ENCODE measurements around the gene VOPP1.
"Not testable (repeated sequence)": the region's sequence is repeated elsewhere in the genome, so short reads cannot be mapped to it uniquely, and the experiment has no call there.

DNA sequence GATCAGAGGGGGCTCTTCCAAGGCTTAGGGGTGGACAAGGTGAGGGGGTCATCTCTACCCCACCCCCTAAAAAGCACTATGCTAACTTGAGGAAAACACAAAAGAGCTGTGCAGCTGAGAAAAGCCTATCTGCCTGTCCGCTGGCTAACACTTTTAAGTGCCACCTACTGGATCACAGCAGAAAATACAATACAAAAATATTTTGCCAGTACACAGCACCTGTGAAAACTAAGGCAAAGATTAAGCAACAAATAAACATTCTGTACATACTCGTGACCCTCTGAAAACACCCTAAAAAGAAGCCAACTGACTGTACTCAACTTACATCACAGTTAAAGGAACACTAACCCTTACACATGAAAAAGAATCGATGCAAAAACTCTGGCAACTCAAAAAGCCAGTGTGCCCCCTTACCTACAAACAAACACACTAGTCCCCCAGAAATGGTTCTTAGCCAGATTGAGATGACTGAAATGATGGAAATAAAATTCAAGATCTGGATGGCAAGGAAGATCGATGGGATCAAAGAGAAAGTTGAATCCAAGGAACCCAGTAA, 25.7 kb upstream of the VOPP1 start:
- not testable (repeated sequence) for TF ChIP-seq CTCF, POLR2A, EP300 (IDR thresholded peaks at IDR 0.05)

Data from ovary (tissue), 3 donors.